Mesodermal cell (in vitro differentiated cells): ENCODE data around the gene HOXB4.

ENCODE experiments used
- H3K27ac ChIP-seq: 2 replicates; pipeline ENCODE4 v1.7.0; 2013; ENCODE audit warnings: mild to moderate bottlenecking, low read depth, low read length, moderate library complexity; ENCODE audit not compliant: severe bottlenecking
- H3K36me3 ChIP-seq: 2 replicates; pipeline ENCODE4 v1.7.1; 2013; ENCODE audit warnings: mild to moderate bottlenecking, low read length, moderate library complexity; ENCODE audit not compliant: control insufficient read depth, insufficient read depth
- H3K4me1 ChIP-seq: one replicate; pipeline ENCODE4 v1.7.1; 2013; ENCODE audit warnings: mild to moderate bottlenecking, low read length; ENCODE audit not compliant: insufficient read depth, control insufficient read depth, poor library complexity, severe bottlenecking
- H3K4me3 ChIP-seq: 2 replicates; pipeline ENCODE4 v1.7.0; 2013; ENCODE audit warnings: low read length, control low read depth, mild to moderate bottlenecking; ENCODE audit not compliant: insufficient read depth, poor library complexity, severe bottlenecking; ENCODE audit errors: extremely low read depth
- H3K9me3 ChIP-seq: 2 replicates; pipeline ENCODE4 v1.7.1; 2013; ENCODE audit warnings: mild to moderate bottlenecking, low read length, moderate library complexity; ENCODE audit not compliant: control insufficient read depth
- WGBS, 2 experiments: methylation state at CpG; one replicate each; pipeline ENCODE4 v1.1.5; 2013; ENCODE audit warnings: missing lambda C conversion rate in 2 of 2; ENCODE audit not compliant: insufficient coverage in 2 of 2; 5-methylcytosine and 5-hydroxymethylcytosine counted together

Gene HOXB4

GRCh38 chr17:48529683-48530009 is 48.5 kb downstream of the HOXB4 start:
- Histone ChIP-seq H3K9me3 (no peaks in the 10 kb centered on the region), H3K4me1 (peaks cover 26% of the 10 kb centered on the region), H3K4me3 (no peak overlapping the region), H3K27ac (peak overlapping the region; percentile 84), H3K36me3 (no peaks in the 10 kb centered on the region)
- 49 to 72% methylated on average over 9 to 11 of the region's 11 CpGs for WGBS, 2 experiments

- Histone ChIP-seq H3K4me3 (no peak overlapping the region), H3K4me1 (peaks cover 26% of the 10 kb centered on the region), H3K9me3 (no peaks in the 10 kb centered on the region), H3K27ac (peak overlapping the region; percentile 84), H3K36me3 (no peaks in the 10 kb centered on the region)
- WGBS, 2 experiments: 64 to 81% methylated on average over 8 of the region's 11 CpGs
Observed at GRCh38 chr17:48528936-48529682, 49.0 kb downstream of the HOXB4 start.

GRCh38 chr17:48528153-48528935 is 49.8 kb downstream of the HOXB4 start:
- WGBS, 2 experiments: 20 to 35% methylated on average over 3 to 5 of the region's 7 CpGs
- no peaks in the 10 kb centered on the region for H3K36me3 ChIP-seq
- no peak overlapping the region for H3K4me3 ChIP-seq
- no peaks in the 10 kb centered on the region for H3K9me3 ChIP-seq
- peaks cover 29% of the 10 kb centered on the region for H3K4me1 ChIP-seq
- H3K27ac ChIP-seq: peak overlapping the region; percentile 84

DNA sequence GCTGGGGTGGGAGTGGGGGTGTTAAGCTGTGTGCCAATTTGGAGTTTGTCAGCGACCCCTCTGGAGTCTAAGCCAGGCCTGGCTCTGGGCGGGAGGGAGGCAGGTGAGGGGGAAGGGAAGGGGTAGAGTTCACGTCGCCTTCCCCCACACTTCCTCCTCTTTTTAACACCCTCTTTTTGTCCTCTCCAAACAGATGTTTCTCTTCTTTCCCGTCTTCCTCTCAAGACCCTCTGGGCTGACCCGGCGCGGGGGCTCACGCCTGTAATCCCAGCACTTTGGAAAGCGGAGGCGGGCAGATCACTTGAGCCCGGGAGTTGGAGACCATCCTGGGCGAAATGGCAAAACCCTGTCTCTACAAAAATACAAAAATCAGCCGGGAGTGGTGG is 50.6 kb downstream of the HOXB4 start:
- no peaks in the 10 kb centered on the region for H3K36me3 ChIP-seq
- peak overlapping the region; percentile 87 for H3K27ac ChIP-seq
- WGBS, 2 experiments: 13% methylated on average over 6 of the region's 14 CpGs; no CpG with 5 or more reads in 1 of the 2 experiments
- peaks cover 36% of the 10 kb centered on the region for H3K4me1 ChIP-seq
- no peaks in the 10 kb centered on the region for H3K9me3 ChIP-seq
- peak overlapping the region; percentile 21 for H3K4me3 ChIP-seq

- WGBS, 2 experiments: 9 to 12% methylated on average over 38 to 48 of the region's 59 CpGs
- Histone ChIP-seq H3K9me3 (no peaks in the 10 kb centered on the region), H3K36me3 (no peaks in the 10 kb centered on the region), H3K27ac (peak overlapping the region; percentile 87), H3K4me1 (peaks cover 42% of the 10 kb centered on the region), H3K4me3 (peak overlapping the region; percentile 21)
Observed at GRCh38 chr17:48526608-48527546, 51.3 kb downstream of the HOXB4 start.
